ENCODE data around the gene PTGDR2.

Gene PTGDR2

DNA sequence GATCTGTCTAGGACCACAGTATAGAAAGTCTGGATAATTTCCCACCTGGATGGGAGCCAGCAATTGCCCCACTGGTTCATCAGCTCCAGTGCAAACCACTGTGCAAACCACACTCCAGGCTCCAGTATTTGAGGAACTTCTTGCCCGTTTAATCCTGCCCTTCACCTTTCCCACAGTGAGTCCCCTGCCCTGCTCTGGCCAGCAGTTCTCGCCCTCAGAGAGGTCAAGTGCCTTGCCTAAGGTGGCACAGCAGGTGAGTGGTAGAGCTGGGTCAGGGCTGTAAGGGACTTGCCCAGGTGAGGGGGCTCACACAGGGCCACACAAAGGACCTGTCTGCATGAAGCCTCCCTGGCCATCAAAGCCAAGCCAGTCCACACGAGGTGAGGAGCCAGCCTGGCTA, 46.5 kb downstream of the PTGDR2 start:
- FAIRE-seq, result no peak

GRCh38 chr11:60803273-60803936, 52.3 kb downstream of the PTGDR2 start:
- no peak for FAIRE-seq

GRCh38 chr11:60801194-60801593, 54.6 kb downstream of the PTGDR2 start:
- no peak for FAIRE-seq

All from colon (tissue), 2 donors.